Upper lobe of right lung (tissue), 1 donor: ENCODE results near the gene PRKG1. TPM values are rescaled to one million over a fixed set of nuclear protein-coding genes. Genes with fewer than 3 reads are reported as not detected.

Experiments
- ATAC-seq: fragments of 200-7000 bp; cut with Tn5 transposase; one replicate; pipeline ENCODE4 v1.9.1; 2020; ENCODE audit warnings: mild to moderate bottlenecking, moderate library complexity
- DNase-seq: peaks from one replicate; pipeline ENCODE4 v3.0.0-alpha.2; 2020
- H3K27ac ChIP-seq: fragments of 200-600 bp; one replicate; pipeline ENCODE4 v1.8.0; 2022
- H3K27me3 ChIP-seq: fragments of 200-600 bp; one replicate; pipeline ENCODE4 v1.8.0; 2022; ENCODE audit warnings: mild to moderate bottlenecking
- H3K36me3 ChIP-seq: fragments of 200-600 bp; one replicate; pipeline ENCODE4 v1.8.0; 2022
- H3K4me1 ChIP-seq: fragments of 200-600 bp; one replicate; pipeline ENCODE4 v1.8.0; 2022
- H3K4me3 ChIP-seq: fragments of 200-600 bp; one replicate; pipeline ENCODE4 v1.8.0; 2022; ENCODE audit warnings: mild to moderate bottlenecking
- H3K9me3 ChIP-seq: fragments of 200-600 bp; one replicate; pipeline ENCODE4 v1.8.0; 2022
- CTCF ChIP-seq: fragments of 200-600 bp; IDR thresholded peaks from one replicate; pipeline ENCODE4 v1.8.0; 2022; ENCODE audit warnings: antibody characterized with exemption
- intact Hi-C: fragments of 100-400 bp; cut with DNase I; formaldehyde crosslinking; loops from one replicate; pipeline ENCODE4 v1.11.0; 2022
- total RNA-seq: library from RNA; stranded (reverse); fragmentation: NEBNext Ultra II Directional; extraction: Animal tissue kit (Norgen Biotek cat#: 25700); gene quantifications from one replicate; pipeline ENCODE4 v1.2.1, GENCODE V29; 2021
- donor health status: DM: no; HTN: yes; CAD: no; lungs with severe emphysema.

The PRKG1 gene
- total RNA-seq, 1 donor from 2014 or later: 30.0 TPM

DNA sequence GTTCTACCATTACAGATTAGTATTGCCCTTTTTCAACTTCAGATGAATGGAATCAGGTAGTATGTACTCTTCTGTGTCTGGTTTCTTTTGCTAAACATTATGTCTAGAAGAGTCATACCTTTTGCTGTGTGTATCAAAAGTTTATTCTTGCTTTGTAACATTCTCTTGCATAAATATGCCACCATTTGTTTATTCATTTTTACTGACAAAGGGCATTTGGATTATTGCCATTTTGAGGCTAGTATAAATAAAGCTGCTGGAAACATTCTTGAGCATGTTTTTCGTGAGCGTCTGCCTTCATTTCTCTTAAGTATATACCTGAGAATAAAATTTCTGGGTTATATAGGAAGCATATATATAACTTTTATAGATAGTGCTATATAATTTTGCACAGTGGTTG, 746.8 kb downstream of the PRKG1 start:
- TF ChIP-seq CTCF: no peak
- no peak for ATAC-seq
- H3K36me3 ChIP-seq: no peaks in the 10 kb centered on the region
- no peak for DNase-seq
- no peak overlapping the region for H3K4me3 ChIP-seq
- no peaks in the 10 kb centered on the region for H3K4me1 ChIP-seq
- no peaks in the 10 kb centered on the region for H3K9me3 ChIP-seq
- intact Hi-C loops: no loop called here
- H3K27ac ChIP-seq: no peak overlapping the region
- H3K27me3 ChIP-seq: no peaks in the 10 kb centered on the region

DNA sequence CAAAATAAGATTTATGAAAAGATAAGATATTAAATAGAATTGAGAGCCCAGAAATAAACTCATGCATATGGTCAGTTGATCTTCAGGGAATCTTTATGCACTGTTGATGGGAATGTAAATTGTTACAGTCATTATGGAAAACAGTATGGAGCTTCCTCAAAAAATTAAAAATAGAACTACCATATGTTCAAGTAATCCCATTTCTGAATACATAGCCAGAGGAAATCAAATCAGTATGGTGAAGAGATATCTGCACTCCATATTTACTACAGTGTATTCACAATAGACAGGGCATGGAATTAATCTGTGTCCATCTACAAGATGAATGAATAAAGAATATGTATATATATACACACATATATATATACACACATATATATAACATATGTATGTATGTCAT, 747.5 kb downstream of the PRKG1 start:
- DNase-seq: no peak
- H3K27me3 ChIP-seq: no peaks in the 10 kb centered on the region
- TF ChIP-seq CTCF: no peak
- H3K9me3 ChIP-seq: no peaks in the 10 kb centered on the region
- intact Hi-C loops: no loop called here
- H3K4me3 ChIP-seq: no peak overlapping the region
- no peak overlapping the region for H3K27ac ChIP-seq
- no peak for ATAC-seq
- no peaks in the 10 kb centered on the region for H3K36me3 ChIP-seq
- H3K4me1 ChIP-seq: no peaks in the 10 kb centered on the region

- no peak for DNase-seq
- H3K27me3 ChIP-seq: no peaks in the 10 kb centered on the region
- ATAC-seq: no peak
- H3K27ac ChIP-seq: no peak overlapping the region
- H3K4me1 ChIP-seq: no peaks in the 10 kb centered on the region
- no peaks in the 10 kb centered on the region for H3K9me3 ChIP-seq
- no peaks in the 10 kb centered on the region for H3K36me3 ChIP-seq
- intact Hi-C loops: no loop called here
- no peak for TF ChIP-seq CTCF
- H3K4me3 ChIP-seq: no peak overlapping the region
These were observed 758.5 kb downstream of the PRKG1 start for GRCh38 chr10:51832652-51833383.

DNA sequence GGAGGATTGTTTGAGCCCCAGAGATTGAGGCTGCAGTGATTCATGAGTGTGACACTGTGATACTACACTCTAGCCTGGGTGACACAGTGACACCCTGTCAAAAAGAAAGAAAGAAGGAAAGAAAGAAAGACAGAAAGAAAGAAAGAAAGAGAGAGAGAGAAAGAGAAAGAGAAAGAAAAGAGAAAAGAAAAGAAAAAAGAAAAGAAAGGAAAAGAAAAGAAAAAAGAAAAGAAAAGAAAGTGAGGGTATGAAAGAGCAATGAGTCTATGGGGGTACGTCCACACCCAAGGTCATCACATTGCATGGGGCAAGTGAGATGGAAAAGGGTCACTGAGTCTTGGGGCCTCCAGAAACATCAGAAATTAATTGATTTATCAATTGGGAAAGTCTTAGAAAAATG, 760.3 kb downstream of the PRKG1 start:
- intact Hi-C loops: no loop called here
- TF ChIP-seq CTCF: no peak
- Histone ChIP-seq H3K4me3 (no peak overlapping the region), H3K27me3 (no peaks in the 10 kb centered on the region), H3K9me3 (no peaks in the 10 kb centered on the region), H3K27ac (no peak overlapping the region), H3K36me3 (no peaks in the 10 kb centered on the region), H3K4me1 (no peaks in the 10 kb centered on the region)
- ATAC-seq: no peak
- DNase-seq: no peak

GRCh38 chr10:51838471-51838870, 764.2 kb downstream of the PRKG1 start:
- Histone ChIP-seq H3K27ac (no peak overlapping the region), H3K4me1 (no peaks in the 10 kb centered on the region), H3K9me3 (no peaks in the 10 kb centered on the region), H3K36me3 (no peaks in the 10 kb centered on the region), H3K27me3 (no peaks in the 10 kb centered on the region), H3K4me3 (no peak overlapping the region)
- intact Hi-C loops: no loop called here
- no peak for TF ChIP-seq CTCF
- ATAC-seq (no peak), DNase-seq (no peak)

DNA sequence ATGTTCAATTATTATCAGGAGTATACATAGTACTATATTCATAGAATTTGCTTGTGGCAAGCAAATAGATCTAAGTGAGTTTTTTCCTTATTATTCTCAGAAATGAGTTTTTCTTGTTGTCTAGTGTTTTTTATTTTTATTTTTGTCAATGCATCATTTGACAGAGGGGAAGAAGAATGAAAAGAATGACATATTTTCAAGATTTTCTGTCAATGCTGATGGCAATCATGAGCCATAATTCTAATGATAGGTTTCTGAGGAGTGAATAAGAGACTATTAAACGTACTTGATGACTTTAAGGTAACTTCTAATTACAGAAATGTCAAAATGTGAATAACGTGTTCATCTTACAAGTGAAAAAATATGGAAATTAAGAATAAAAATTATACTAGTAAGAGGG, 769.7 kb downstream of the PRKG1 start:
- intact Hi-C loops: no loop called here
- Histone ChIP-seq H3K27ac (no peak overlapping the region), H3K9me3 (no peaks in the 10 kb centered on the region), H3K4me1 (no peaks in the 10 kb centered on the region), H3K4me3 (no peak overlapping the region), H3K36me3 (no peaks in the 10 kb centered on the region), H3K27me3 (no peaks in the 10 kb centered on the region)
- ATAC-seq (no peak), DNase-seq (no peak)
- no peak for TF ChIP-seq CTCF
